WERI-Rb-1 (cell line): ENCODE data around the gene AMBRA1.

Source experiments
- DNase-seq: peaks from one replicate; pipeline ENCODE4 v3.0.0-alpha.2; 2020
- H3K27ac ChIP-seq: fragments of 250-450 bp; sonication (Bioruptor Pico); 2 replicates; pipeline ENCODE4 v1.5.1; 2020; ENCODE audit warnings: mild to moderate bottlenecking, moderate library complexity
- H3K27me3 ChIP-seq: fragments of 250-450 bp; sonication (Bioruptor Pico); 2 replicates; pipeline ENCODE4 v1.5.1; 2021; ENCODE audit warnings: mild to moderate bottlenecking, low read depth, moderate library complexity; ENCODE audit not compliant: insufficient read depth, severe bottlenecking
- H3K36me3 ChIP-seq: fragments of 250-450 bp; sonication (Bioruptor Pico); 2 replicates; pipeline ENCODE4 v1.5.1; 2020; ENCODE audit warnings: mild to moderate bottlenecking, moderate library complexity
- H3K4me3 ChIP-seq: 2 replicates; pipeline ENCODE4 v1.5.1; 2011; ENCODE audit warnings: low read depth, mild to moderate bottlenecking, control low read depth, low read length
- H3K9me3 ChIP-seq: fragments of 250-450 bp; sonication (Bioruptor Pico); 2 replicates; pipeline ENCODE4 v1.5.1; 2021; ENCODE audit warnings: mild to moderate bottlenecking, moderate library complexity; ENCODE audit not compliant: severe bottlenecking
- TF ChIP-seq, protein P1 (sequence below): IDR thresholded peaks from 2 replicates; pipeline ENCODE4 v1.5.1; 2011; ENCODE audit warnings: low read depth, mild to moderate bottlenecking, control low read depth, inconsistent platforms, low read length

Gene AMBRA1

DNA sequence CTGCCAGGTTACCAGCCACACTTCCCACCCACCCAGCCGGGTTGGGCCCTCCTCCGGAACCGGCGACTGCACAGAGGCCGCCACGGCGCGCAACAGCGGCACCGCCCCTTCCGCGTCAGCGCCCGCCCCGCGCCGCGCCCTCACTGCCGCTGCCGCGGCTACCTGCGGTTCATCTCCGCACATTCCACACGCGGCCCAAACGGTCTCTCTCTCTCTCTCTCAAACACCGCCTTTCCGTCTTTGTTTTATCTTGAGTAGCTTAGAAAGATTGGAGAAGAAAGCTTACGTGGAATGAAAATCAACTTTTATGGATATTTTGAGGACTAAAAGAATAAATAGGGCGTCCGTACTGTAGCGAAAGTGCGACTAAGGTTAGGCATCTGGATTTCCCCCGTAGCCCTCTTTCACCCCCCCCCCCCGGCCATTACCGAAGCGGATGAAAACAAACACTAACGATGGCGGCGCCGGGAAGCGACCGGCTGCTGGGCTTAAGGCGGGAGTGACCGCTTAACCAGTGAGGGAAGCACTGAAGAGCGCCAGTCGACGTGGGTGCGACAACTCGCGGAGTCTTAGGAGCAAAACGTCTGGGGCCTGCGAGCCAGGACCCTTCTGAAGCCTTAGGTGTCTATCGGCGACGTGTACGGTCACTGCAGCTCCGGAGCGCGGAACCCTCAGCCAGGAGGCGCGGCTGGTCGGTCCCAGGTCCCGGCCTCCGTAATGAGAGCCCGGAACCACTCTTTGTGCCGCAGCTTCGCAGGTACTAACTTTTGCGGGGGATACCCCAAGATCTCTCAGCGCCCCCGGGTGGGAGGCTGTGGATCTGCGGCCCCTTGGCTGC, 23.5 kb upstream of the AMBRA1 start, which contains the start of the genes ATG13 and HARBI1:
ATG13 (plus strand) TSS at position 420 of the 838 bp plus-strand sequence. CDS start 26,739 bp downstream, outside the sequence.
HARBI1 (minus strand) TSS at position 94 of the 838 bp plus-strand sequence. CDS start 990 bp downstream, outside the sequence.
- DNase-seq = peak; percentile 91
- Histone ChIP-seq H3K4me3 (peak within 1 kb of the TSS; percentile 78), H3K9me3 (no peaks in the 10 kb centered on the region), H3K36me3 (peaks cover 18% of the 10 kb centered on the region; the same call in 1 of the 2 replicates), H3K27me3 (no peaks in the 10 kb centered on the region), H3K27ac (peak within 1 kb of the TSS; percentile 99)
- TF ChIP-seq, protein P1, sequence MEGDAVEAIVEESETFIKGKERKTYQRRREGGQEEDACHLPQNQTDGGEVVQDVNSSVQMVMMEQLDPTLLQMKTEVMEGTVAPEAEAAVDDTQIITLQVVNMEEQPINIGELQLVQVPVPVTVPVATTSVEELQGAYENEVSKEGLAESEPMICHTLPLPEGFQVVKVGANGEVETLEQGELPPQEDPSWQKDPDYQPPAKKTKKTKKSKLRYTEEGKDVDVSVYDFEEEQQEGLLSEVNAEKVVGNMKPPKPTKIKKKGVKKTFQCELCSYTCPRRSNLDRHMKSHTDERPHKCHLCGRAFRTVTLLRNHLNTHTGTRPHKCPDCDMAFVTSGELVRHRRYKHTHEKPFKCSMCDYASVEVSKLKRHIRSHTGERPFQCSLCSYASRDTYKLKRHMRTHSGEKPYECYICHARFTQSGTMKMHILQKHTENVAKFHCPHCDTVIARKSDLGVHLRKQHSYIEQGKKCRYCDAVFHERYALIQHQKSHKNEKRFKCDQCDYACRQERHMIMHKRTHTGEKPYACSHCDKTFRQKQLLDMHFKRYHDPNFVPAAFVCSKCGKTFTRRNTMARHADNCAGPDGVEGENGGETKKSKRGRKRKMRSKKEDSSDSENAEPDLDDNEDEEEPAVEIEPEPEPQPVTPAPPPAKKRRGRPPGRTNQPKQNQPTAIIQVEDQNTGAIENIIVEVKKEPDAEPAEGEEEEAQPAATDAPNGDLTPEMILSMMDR = peak; percentile 82

DNA sequence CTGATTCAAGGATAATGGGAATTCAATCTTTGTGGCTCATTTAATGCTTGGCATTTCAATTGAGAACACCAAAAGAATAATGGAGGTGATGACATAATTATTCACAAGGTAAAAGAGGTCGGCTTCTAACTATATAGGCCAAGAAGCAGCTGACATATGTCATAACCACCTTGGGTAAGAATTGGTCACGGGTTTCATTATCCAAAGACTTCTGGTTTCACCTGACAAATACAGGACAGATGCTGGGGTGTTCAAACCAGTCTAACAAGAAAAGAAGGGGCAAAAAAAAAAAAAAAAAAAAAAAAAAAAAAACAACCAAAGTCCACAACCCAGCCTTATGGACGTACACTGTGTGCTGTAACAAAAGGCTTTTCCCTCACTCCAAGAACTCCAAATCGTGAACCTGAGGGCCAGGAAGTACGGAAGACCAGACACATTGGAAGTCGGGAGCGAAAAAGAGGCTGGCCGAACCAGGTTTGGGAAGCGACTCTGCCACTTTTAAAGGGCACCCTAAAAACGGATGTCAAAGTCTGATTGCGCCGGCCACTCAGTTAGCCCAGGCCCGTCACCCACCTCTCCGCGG, 22.8 kb upstream of the AMBRA1 start:
- Histone ChIP-seq H3K4me3 (peak overlapping the region; percentile 78), H3K36me3 (peaks cover 17% of the 10 kb centered on the region; the same call in 1 of the 2 replicates), H3K27ac (peak overlapping the region; percentile 99), H3K27me3 (no peaks in the 10 kb centered on the region), H3K9me3 (no peaks in the 10 kb centered on the region)
- TF ChIP-seq, protein P1 = no peak
- no peak for DNase-seq

DNA sequence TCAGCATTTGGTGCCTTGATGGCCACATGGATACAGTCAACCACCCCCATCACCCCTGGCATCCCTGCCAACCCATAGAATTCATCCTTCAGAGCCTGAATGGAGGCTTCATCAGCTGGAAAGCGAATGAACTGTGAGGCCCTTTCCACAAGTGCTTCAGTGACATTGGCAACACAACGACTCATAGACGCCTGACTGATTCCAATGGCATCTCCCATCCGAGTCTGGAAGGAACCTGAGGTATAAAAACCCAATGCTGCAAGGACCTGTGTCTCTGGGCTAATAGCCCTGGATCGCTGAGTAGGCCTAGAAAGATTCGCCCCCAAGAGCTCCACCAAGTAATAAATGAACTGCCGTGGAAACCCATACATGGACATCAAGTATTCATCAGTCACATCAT, 21.9 kb upstream of the AMBRA1 start:
- Histone ChIP-seq H3K36me3 (peaks cover 9% of the 10 kb centered on the region; the same call in 1 of the 2 replicates), H3K4me3 (no peak overlapping the region), H3K27me3 (no peaks in the 10 kb centered on the region), H3K27ac (no peak overlapping the region), H3K9me3 (no peaks in the 10 kb centered on the region)
- no peak for DNase-seq
- TF ChIP-seq, protein P1 = no peak

DNA sequence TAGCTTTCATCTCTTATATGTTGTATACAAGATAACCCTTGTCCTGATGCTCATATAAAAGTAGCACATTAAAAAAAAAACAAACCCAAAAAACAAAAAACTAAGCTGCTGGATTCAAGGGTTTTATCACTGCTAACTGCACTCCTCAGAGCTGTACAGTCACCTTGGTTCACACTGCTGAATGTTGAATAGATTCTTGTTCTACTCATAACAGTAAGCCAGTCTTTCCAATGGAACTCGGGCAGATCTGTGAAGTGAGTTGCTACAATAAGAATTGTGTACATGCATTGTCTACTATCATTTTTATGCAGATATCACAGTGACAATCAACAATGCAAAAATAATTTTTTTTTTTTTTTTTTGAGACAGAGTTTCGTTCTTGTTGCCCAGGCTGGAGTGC, 18.5 kb upstream of the AMBRA1 start:
- Histone ChIP-seq H3K36me3 (0 out of 2 replicates have a peak, but pooled peaks cover 4% of the 10 kb centered on the region), H3K27me3 (no peaks in the 10 kb centered on the region), H3K27ac (no peak overlapping the region), H3K4me3 (no peak overlapping the region), H3K9me3 (no peaks in the 10 kb centered on the region)
- DNase-seq = no peak
- TF ChIP-seq, protein P1 = no peak

GRCh38 chr11:46611526-46612304, 17.9 kb upstream of the AMBRA1 start:
- Histone ChIP-seq H3K27ac (no peak overlapping the region), H3K27me3 (no peaks in the 10 kb centered on the region)
- no peak for DNase-seq

More at GRCh38 chr11:46611526-46612304, 17.9 kb upstream of the AMBRA1 start:
- Histone ChIP-seq H3K4me3 (no peak overlapping the region), H3K9me3 (no peaks in the 10 kb centered on the region), H3K36me3 (0 out of 2 replicates have a peak, but pooled peaks cover 4% of the 10 kb centered on the region)
- TF ChIP-seq, protein P1 = no peak
